ENCODE results near the gene CRIM1. TPM values are rescaled to one million over a fixed set of nuclear protein-coding genes. Genes with fewer than 3 reads are reported as not detected.
A peak's percentile ranks its signal among the peaks of the same experiment; 100 is the strongest.

CRIM1 gene
- total RNA-seq, 4 donors from 2014 or later: 16.4 to 107 (median 29.9) TPM

- Histone ChIP-seq H3K9me3 (no peaks in the 10 kb centered on the region), H3K27ac (no peak overlapping the region), H3K4me3 (no peak overlapping the region), H3K36me3 (no peaks in the 10 kb centered on the region), H3K27me3 (no peaks in the 10 kb centered on the region), H3K4me1 (peaks cover 6 to 25% (median 7%) of the 10 kb centered on the region in 3 donors)
- intact Hi-C loops (cut with DNase I): no loop called here
- TF ChIP-seq, protein P1, sequence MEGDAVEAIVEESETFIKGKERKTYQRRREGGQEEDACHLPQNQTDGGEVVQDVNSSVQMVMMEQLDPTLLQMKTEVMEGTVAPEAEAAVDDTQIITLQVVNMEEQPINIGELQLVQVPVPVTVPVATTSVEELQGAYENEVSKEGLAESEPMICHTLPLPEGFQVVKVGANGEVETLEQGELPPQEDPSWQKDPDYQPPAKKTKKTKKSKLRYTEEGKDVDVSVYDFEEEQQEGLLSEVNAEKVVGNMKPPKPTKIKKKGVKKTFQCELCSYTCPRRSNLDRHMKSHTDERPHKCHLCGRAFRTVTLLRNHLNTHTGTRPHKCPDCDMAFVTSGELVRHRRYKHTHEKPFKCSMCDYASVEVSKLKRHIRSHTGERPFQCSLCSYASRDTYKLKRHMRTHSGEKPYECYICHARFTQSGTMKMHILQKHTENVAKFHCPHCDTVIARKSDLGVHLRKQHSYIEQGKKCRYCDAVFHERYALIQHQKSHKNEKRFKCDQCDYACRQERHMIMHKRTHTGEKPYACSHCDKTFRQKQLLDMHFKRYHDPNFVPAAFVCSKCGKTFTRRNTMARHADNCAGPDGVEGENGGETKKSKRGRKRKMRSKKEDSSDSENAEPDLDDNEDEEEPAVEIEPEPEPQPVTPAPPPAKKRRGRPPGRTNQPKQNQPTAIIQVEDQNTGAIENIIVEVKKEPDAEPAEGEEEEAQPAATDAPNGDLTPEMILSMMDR (IDR thresholded peaks at IDR 0.05): peak in 1 of 6 experiments; percentile 15
- TF ChIP-seq POLR2A (IDR thresholded peaks at IDR 0.05): no peak
- no peak for DNase-seq
- WGBS, 2 donors: 51 to 65% methylated on average over 4 of the region's 4 CpGs
Observed at GRCh38 chr2:36333350-36334012, 22.1 kb upstream of the CRIM1 start.

GRCh38 chr2:36335597-36335996 is 20.0 kb upstream of the CRIM1 start:
- H3K9me3 ChIP-seq: no peaks in the 10 kb centered on the region
- TF ChIP-seq, protein P1 (IDR thresholded peaks at IDR 0.05): no peak
- TF ChIP-seq POLR2A (IDR thresholded peaks at IDR 0.05): no peak
- DNase-seq: no peak
- WGBS, 2 donors: 77 to 80% methylated on average over 5 of the region's 5 CpGs
- no peaks in the 10 kb centered on the region for H3K36me3 ChIP-seq
- H3K4me3 ChIP-seq: no peak overlapping the region
- H3K4me1 ChIP-seq: peaks cover 0 to 9% (median 2%) of the 10 kb centered on the region in 3 donors
- no peak overlapping the region for H3K27ac ChIP-seq
- no peaks in the 10 kb centered on the region for H3K27me3 ChIP-seq
- intact Hi-C loops (cut with DNase I): no loop called here

DNA sequence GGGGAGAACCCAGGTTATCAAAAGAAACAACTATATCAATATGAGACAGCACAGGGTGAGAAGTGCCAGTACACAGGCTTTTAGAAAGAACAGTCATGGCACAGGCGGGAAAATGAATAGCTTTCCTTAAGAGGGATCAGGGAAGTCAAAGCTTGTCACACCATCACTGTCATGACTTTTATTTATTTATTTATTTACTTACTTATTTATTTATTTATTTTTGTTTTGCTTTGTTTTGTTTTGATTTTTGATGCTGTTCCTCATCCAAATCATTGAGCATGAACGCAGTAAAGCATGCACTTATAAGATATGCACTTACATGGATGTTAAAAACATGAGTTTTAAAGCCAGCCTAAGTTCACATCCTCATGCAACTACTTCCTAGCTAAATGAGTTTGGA is 19.3 kb upstream of the CRIM1 start:
- TF ChIP-seq POLR2A (IDR thresholded peaks at IDR 0.05): no peak
- TF ChIP-seq, protein P1 (IDR thresholded peaks at IDR 0.05): no peak
- intact Hi-C loops (cut with DNase I): no loop called here
- Histone ChIP-seq H3K9me3 (no peaks in the 10 kb centered on the region), H3K27ac (no peak overlapping the region), H3K4me3 (no peak overlapping the region), H3K36me3 (no peaks in the 10 kb centered on the region), H3K4me1 (peaks cover 0 to 2% (median 0%) of the 10 kb centered on the region in 3 donors), H3K27me3 (no peaks in the 10 kb centered on the region)
- 93 to 98% methylated on average over 2 of the region's 2 CpGs for WGBS, 2 donors
- DNase-seq: no peak

- no peaks in the 10 kb centered on the region for H3K27me3 ChIP-seq
- DNase-seq: no peak
- no peaks in the 10 kb centered on the region for H3K36me3 ChIP-seq
- TF ChIP-seq, protein P1 (IDR thresholded peaks at IDR 0.05): no peak
- no peak for TF ChIP-seq POLR2A (IDR thresholded peaks at IDR 0.05)
- H3K9me3 ChIP-seq: no peaks in the 10 kb centered on the region
- intact Hi-C loops (cut with DNase I): no loop called here
- H3K4me1 ChIP-seq: no peaks in the 10 kb centered on the region
- H3K4me3 ChIP-seq: no peak overlapping the region
- no peak overlapping the region for H3K27ac ChIP-seq
Observed at GRCh38 chr2:36337354-36337753, 18.2 kb upstream of the CRIM1 start.

- TF ChIP-seq, protein P1 (IDR thresholded peaks at IDR 0.05): no peak
- TF ChIP-seq POLR2A (IDR thresholded peaks at IDR 0.05): no peak
- 49 to 56% methylated on average over 3 of the region's 3 CpGs for WGBS, 2 donors
- H3K27me3 ChIP-seq: no peaks in the 10 kb centered on the region
- intact Hi-C loops (cut with DNase I): no loop called here
- H3K9me3 ChIP-seq: no peaks in the 10 kb centered on the region
- no peak overlapping the region for H3K4me3 ChIP-seq
- no peak overlapping the region for H3K27ac ChIP-seq
- H3K4me1 ChIP-seq: no peaks in the 10 kb centered on the region
- DNase-seq: no peak
- no peaks in the 10 kb centered on the region for H3K36me3 ChIP-seq
Observed at GRCh38 chr2:36338124-36338826, 17.3 kb upstream of the CRIM1 start.
